ENCODE measurements around the gene ACAA2.

The ACAA2 gene

DNA sequence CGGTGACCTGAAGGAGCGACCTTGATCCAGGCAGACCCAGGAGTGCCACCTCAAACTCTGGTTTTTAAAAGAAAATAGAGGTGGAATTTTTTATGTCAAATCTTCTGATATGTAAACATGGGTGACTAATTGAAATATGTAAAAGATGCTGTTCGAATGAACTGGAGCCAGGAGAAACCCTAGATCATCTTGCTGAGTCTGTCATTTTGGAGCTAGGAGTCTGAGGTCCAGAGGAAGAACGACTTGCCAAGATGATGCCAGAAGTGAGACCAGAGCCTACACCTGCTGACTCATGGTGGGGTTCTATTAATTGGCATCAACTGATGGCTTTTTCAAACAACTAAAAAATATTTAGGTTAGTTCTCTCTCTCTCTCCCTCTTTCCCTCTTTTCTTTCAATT, 74.1 kb downstream of the ACAA2 start:
- DNase-seq (ENCODE audit: low spot score), result no peak

DNA sequence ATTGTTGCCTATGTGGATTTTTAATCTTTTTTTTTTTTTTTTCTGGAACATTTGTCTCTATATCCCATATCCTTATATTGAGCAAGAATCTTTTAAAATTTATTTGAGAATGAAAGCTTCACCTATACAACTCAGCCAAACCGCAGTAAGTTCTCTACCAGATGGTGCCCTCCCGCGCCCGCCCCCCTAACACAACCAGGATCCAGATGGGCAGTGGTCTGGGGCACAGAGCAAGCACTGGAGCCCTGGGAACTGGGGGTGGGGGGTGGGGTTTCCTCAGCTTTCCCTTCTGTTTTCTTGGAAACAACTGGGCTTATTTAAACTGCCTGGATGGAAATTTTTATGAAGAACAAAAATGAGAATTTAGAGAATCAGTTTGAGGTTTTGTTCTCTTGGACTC, 74.6 kb downstream of the ACAA2 start:
- DNase-seq (ENCODE audit: low spot score), result no peak

DNA sequence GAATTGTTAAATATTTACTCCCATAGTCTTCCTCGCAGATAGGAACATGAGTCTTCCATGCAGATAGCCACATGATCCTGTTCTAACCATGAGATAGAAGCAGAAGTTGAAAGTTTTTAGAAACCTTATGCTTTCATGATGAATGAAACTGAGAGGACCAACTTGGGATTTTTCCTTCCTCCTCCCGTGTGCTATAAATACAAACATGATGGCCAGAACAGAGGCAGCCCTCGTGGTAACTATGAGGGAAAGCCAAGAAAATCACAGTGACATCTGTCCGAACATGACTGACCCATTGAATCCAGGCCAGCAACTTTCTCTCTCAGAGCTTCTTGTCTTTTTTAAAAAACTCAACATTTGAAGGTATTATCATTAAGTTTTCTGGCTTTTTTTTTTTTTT, 78.5 kb downstream of the ACAA2 start:
- no peak for DNase-seq (ENCODE audit: low spot score)

DNA sequence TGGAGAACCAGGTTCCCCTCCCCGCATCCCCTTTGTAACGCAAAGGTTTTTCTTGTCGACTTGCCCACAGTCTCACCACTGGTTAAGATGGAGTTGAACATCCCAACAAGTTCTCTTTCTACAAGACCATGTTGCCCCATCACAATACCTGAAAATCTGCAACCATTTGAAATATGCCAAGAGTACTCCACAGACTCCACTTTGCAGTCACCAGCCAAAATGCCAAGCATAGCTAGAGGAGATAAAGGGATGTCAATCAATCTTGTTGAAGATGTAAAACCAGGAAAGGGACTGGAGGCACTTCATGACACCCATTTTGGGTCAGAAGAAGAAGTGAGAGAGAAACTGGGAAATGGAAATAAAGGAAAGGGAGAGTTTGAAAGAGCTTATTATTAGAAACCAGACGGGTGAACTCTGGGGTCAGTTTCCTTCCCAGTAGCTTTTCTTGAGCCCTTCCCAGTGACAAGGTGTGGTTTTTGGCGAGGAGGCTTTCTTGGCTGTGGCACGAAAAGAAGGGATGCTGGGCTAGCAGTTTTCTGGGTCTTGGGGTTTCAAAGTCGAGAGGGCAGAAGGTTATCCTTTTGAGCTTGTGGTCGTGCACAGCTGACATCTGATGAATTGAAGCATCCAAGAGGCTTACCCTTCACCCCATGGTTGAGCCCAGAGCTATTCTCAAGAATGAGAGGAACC, 79.3 kb downstream of the ACAA2 start:
- DNase-seq (ENCODE audit: low spot score), result no peak

DNA sequence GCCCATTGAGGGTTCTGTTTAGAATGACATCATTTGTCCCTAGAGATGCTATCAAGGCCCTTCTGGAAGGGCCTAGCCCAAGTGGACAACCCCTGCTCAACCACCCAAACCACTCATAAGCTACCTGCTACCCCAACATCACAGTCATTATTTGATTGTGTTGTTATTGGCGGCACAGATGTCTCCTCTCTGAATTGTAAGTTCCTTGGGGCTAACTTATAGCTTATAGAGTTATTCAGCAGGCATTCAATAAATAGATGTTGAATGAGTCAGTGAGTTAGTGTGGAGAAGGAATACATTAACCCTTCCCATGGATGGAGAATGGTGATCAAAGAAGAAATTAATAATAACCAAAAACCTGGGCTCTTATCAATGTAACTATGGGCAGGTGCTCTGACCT, 80.0 kb downstream of the ACAA2 start:
- no peak for DNase-seq (ENCODE audit: low spot score)

All from hematopoietic multipotent progenitor cell treated with erythropoietin and hydrocortisone succinate and interleukin-3 and kit ligand, for 17 days (in vitro differentiated cells).